Stimulated activated CD4-positive, alpha-beta T cell treated with anti-CD3 and anti-CD28 coated beads, Interleukin-1b, Interleukin-23, amount 100 ng/mL, for 48 hours (primary cell): ENCODE data around the gene ING1.
"Not testable (repeated sequence)": the region's sequence is repeated elsewhere in the genome, so short reads cannot be mapped to it uniquely, and the experiment has no call there.

Experiments used
- DNase-seq: peaks from one replicate; pipeline ENCODE4 v3.0.0-alpha.2; 2020

ING1 gene

GRCh38 chr13:110713642-110713952 is at the start of gene ING1:
TSS of gene ING1 (plus strand) at chr13:110713700. CDS start at chr13:110714150, 450 bp downstream.
- no peak for DNase-seq

GRCh38 chr13:110664041-110664440 is 49.5 kb upstream of the ING1 start:
- no peak for DNase-seq

GRCh38 chr13:110664673-110665072 is 48.8 kb upstream of the ING1 start:
- DNase-seq = no peak

GRCh38 chr13:110665491-110666254 is 47.8 kb upstream of the ING1 start:
- no peak for DNase-seq

- DNase-seq = no peak
Observed at GRCh38 chr13:110666255-110666533, 47.3 kb upstream of the ING1 start.

- DNase-seq = no peak
Observed at GRCh38 chr13:110669036-110669435, 44.5 kb upstream of the ING1 start.

GRCh38 chr13:110669814-110670213 is 43.7 kb upstream of the ING1 start:
- DNase-seq = not testable (repeated sequence)

GRCh38 chr13:110676595-110677587 is 36.6 kb upstream of the ING1 start:
- DNase-seq = peak; percentile 62

- DNase-seq = peak; percentile 31
Observed at GRCh38 chr13:110677731-110678545, 35.6 kb upstream of the ING1 start.

GRCh38 chr13:110680852-110681251 is 32.6 kb upstream of the ING1 start:
- no peak for DNase-seq

GRCh38 chr13:110681868-110682550 is 31.5 kb upstream of the ING1 start:
- DNase-seq = no peak

- DNase-seq = no peak
Observed at GRCh38 chr13:110682746-110683145, 30.8 kb upstream of the ING1 start.

- no peak for DNase-seq
Observed at GRCh38 chr13:110683203-110683883, 30.2 kb upstream of the ING1 start.

GRCh38 chr13:110683921-110684320 is 29.6 kb upstream of the ING1 start:
- no peak for DNase-seq

- no peak for DNase-seq
Observed at GRCh38 chr13:110684388-110685056, 29.0 kb upstream of the ING1 start.

- DNase-seq = no peak
Observed at GRCh38 chr13:110685305-110686020, 28.0 kb upstream of the ING1 start.

GRCh38 chr13:110687736-110688135 is 25.8 kb upstream of the ING1 start:
- no peak for DNase-seq

- no peak for DNase-seq
Observed at GRCh38 chr13:110689041-110689440, 24.5 kb upstream of the ING1 start.

GRCh38 chr13:110689711-110690110 is 23.8 kb upstream of the ING1 start:
- no peak for DNase-seq

GRCh38 chr13:110690516-110690915 is 23.0 kb upstream of the ING1 start:
- DNase-seq = no peak

- DNase-seq = not testable (repeated sequence)
Observed at GRCh38 chr13:110695774-110696173, 17.7 kb upstream of the ING1 start.
